Stimulated activated CD8-positive, alpha-beta memory T cell treated with anti-CD3 and anti-CD28 coated beads, Interleukin-12 subunit alpha, Interleukin-12 subunit beta, amount 100 ng/mL, for 1 hour (primary cell): Measurements from ENCODE around the gene ZNF670.

Source experiments
- DNase-seq: peaks from one replicate; pipeline ENCODE4 v3.0.0-alpha.2; 2020; ENCODE audit warnings: low read depth

Gene ZNF670

DNA sequence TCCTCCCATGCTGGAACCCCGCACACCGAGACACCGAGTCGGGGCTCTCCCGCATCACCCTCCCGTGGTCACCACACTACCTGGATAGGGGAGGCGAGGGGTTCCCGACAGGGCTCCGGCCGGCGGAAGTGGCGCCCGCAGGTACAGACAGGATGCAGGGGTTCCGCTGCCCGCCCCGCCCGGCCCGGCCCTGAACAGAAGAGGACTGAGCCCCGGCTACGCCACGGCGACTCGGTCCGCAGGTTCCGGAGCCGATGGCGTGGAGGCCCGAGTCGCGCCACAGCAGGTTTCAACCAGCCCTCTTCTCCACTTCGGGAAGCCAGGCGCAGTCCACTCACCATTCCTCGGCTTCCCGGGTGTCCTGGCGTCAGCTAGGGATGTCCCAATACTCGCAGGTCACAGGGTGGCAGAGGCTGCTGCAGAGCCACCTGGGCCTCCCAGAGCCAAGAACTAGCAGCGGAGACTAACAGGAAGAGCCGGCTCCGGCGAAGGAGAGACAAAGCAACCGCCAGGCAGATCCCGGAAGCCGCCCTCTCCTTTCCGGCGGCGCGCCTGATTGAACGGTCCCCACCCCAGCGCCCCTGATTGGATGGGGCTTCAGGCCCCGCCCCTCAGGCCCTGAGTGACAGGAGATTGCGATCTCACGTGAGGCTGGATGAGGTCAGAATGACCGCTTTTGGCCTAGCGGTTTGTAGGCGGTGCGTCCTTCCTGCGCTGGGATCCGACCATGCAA lies 25.4 kb upstream of the ZNF670 start, which contains the start of gene ZNF669:
Gene ZNF669 (minus strand): TSS at position 498 of the 733 bp plus-strand sequence. CDS start 157 bp downstream, at position 341.
- peak; percentile 85 for DNase-seq

DNA sequence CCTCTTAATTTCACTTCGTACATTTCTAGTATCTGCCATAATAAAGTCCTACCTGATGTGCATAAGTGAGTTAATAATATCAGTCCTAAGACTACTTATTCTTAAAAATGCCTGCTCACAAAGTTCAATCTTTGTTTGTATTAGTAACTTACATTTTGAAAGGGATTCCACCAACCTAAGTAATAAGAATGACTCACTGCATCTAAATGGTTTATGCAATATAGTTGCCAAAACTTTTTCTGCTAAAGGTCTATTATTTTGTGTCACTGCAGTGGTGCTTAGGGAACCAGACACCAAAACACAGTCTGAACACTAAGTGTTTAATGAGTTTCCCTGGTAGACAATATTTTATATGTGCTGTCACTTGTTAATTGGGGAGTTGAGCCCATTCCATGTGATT lies 23.8 kb upstream of the ZNF670 start:
- no peak for DNase-seq

DNA sequence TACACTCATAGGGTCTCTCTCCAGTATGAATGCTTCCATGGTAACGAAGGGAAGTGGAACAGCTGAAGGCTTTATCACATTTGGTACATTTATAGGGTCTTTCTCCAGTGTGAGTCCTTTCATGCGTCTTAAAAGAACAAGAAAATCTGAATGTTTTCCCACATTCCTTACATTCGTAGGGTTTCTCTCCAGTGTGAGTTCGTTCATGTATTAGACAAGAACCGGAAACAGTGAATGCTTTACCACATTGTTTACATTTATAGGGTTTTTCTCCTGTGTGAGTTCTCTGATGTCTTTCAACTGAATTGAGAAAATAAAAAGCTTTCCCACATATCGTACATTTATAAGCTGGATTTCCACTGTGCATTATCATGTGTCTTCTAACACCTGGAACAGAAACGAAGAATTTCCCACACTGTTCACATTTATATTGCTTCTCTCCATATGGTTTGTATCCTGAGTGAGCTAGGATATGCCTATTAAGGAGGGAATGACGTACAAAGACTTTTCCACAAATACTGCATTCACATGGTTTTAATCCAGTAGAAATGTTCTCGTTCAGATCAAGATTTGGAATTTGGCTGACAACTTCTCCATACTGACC lies 22.2 kb upstream of the ZNF670 start:
- no peak for DNase-seq

DNA sequence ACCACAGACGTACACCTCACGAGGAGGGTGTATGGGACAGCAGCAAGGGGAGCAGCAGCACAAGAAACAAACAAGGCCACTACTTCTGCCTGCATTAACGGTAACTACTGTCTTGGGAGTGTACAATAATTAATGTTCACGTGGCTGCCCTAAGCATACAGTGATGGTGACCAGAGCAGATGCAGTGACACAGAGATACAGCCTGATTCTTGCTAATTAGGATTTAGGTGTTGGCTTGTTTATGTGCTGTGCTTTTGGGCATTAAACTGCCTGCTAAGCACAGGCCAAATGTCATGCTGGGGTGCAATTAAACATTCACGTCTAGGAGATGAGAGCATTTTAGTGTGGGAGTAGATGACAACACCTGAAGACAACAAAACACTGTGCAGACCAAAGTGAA lies 18.3 kb upstream of the ZNF670 start:
- no peak for DNase-seq

DNA sequence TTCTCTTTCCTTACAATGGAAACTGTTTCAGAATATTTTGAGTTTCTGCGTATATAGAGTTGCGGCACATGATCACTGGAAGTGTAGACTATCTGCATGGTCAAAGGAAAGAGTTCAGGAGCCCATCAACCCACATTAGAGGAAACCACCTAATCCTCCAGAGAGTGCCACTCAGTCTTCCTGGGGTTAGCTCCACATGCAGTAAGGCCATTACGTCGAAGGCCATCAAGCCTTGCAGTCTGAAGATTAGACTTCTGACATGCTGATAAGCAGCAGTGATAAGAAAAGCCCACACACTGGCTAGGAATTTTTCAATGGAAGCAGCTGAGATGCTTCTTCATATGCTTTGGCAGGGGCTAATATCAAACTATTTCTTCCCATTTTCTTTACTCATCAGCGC lies 17.9 kb upstream of the ZNF670 start:
- no peak for DNase-seq

DNA sequence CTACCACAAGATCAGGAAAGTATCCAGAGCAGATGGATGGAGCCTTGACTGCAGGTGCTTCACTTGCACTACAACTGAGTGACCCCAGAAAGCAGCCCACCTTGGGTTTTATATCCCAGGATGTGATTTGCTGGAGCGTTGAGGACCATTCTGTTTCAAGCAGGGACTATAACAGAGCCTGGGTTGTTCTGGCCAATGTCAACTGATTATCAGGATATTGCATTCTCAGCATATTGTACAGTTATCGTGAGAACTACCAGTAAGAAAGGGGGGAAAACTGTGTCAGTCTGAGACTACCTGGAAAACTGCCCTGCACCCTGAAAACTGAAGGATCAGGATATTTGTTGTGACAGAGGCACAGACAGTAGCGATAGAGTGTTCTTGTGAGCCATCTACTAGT lies 17.5 kb upstream of the ZNF670 start:
- no peak for DNase-seq

DNA sequence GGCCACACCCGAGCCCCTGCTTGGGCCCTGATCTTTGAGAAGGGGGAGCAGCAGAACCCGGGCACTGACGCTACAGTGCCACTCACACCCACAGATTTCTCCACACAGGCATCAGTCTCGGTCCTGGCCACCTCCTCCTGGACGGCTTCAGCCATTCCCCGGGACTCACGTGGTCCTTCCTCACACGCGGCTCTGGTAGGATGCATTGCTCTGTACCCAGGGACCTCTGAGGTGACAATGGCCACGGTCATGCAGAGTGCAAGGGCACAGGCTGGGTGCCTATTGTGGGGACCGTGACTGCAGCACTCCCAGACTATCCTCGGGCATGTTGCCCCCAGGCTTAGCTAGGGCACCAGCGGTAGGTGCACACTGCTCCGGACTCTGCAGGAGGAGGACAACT lies 11.8 kb upstream of the ZNF670 start:
- no peak for DNase-seq

DNA sequence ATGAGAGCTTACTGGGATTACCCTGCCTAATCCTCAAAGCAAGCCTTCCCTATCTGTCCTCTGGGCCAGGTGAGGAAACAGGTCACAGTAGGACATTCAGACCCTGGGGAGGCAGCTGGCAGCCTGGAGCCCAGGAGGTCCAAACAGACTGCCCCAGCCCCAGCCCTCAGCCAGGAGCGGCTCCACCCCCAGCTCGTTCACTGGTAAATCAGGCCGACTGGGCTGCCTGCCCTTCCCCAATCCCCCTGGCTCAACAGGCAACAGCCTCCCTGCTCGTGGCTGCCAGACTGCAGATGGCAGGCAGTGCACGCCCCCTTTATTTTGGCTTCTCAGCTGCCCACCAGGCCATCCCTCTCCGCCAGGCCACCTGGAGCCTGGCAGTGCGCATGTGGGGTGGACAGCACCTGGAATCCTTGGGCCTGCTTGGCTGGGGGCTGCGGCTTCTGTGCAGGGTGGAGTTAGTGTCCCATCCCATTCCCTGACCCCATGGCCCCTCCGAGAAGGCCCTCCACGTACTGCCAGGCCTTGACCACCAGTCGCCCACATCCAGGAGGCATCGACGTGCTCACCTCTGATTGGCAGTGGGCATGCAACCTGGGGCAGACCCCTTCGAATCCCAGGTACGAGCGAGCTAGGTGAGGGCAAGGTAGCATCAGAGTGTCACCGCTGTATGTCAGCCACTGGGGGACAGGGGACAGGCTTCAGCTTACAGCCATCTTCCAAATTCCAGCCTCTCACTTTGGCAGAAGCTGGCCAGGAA lies 11.2 kb upstream of the ZNF670 start:
- DNase-seq, result no peak

DNA sequence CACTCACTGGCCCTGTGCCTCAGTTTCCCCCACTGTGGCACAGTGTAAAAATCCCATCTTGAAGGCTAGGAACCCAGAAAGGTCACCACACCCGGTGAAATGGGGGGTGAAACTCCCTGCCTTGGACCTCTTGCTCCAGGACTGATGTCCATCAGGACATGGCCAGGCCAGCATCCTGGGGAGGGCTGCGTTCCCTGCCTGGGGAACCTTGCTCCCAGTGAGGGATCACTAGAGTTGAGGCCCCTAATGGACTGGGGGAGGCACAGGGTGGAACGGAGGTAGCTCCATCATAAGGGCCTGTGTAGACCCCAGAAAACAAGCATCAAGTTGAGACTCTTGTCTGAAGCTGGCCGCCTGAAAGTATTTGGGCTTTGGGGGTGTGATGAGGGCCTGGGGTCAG lies 10.4 kb upstream of the ZNF670 start:
- no peak for DNase-seq

DNA sequence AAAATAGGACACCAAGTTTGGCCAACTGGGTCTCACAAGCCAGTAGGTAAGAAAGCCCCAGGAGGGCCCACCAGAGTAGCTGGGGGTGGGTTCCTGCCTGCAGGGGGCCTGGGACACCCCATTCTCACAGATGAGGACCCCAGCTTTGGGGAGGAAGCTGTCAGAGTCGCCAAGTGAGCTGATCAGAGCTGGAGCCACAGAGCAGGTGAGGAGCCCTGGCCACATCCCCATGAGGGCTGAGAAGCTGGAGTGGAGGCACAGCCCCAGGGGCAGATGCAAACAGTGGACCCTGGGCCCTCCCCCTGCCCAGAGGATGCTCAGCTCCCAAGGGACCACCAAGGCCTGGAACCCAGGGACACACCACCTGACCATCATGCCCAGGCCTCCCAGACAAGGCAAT lies 8.6 kb upstream of the ZNF670 start:
- no peak for DNase-seq

DNA sequence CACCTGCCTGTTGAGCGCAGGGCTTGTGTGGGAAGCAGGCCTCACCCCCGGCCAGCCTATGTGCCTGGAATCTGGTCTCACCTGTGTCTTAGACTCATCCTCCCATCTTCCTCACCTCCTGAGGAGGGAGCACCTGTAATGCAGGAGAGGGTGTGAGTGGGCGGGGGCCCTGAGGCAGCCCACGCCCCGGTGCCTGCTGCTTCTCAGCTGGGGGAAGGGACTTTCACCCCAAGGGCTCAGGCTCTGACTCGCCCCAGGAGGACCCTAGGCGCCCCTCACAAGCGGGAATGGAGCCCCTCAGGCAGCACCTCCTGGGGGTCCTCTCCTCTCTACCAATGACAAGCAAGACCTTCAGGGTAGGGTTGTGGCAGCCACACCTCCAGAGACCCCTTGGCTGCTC lies 6.7 kb upstream of the ZNF670 start:
- DNase-seq, result no peak

DNA sequence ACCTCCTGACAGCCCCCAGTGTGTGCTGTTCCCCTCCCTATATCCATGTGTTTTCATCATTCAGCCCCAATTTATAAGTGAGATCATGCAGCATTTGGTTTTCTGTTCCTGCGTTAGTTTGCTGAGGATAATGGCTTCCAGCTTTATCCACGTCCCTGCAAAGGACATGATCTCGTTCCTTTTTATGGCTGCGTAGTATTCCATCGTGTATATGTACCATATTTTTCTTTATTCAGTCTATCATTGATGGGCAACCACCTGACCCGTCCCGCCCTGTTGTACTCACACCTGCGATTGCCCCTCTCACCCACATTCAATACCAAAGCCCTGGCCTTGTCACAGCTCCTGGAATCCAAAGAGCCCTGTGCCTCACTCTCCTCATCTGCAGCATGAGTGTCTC lies 6.2 kb upstream of the ZNF670 start:
- DNase-seq, result no peak

DNA sequence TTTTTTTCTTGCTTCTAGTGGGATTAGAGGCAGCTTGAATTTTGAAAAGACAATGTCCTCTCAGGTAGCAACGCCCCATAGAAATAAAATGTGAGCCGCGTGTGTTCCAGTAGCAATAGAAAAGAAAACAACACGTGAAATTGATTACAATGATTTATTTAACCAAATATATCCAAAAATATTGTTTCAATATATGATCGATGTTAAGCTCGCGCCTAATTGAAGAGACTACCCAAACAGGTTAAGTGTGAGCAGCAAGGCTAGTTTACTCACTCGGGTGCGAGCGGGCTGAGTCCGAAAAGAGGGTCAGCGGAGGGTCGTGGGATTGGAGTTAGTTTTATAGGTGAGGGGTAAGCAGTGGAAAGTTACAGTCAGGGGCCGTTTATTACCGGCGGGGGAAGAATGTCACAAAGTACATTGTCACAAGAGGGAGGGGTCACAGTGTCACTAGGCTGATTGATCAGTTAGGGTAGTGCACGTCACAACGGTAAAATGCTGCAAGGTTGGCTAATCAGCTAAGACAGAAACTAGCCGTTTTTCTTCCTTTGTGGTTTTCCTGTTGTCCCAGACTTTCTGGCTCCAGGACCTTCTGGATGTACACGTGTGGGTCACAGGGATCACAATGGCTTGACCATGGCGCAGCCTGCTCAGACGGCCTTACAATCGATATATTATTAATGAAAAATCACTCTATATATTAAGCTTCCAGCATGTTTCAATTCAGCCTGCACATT lies 697 bp upstream of the ZNF670 start:
- DNase-seq, result no peak

DNA sequence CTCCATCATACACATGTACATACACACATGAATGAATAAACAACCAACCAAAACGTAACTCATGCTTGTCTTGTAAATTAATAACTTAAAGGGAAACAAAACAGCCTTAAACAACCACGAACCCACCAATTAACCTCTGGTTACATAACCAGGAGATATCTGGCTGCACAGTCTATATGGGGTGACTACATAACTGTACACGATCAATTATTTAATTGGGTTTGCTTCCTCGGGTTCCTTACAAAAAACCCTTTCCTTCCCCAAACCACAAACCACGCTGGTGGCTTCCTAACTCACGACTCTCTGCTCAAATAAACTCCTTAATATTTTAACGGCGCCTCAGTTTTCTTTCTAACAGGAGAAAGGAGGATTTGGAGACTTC lies 744 bp downstream of the ZNF670 start:
- DNase-seq, result no peak

DNA sequence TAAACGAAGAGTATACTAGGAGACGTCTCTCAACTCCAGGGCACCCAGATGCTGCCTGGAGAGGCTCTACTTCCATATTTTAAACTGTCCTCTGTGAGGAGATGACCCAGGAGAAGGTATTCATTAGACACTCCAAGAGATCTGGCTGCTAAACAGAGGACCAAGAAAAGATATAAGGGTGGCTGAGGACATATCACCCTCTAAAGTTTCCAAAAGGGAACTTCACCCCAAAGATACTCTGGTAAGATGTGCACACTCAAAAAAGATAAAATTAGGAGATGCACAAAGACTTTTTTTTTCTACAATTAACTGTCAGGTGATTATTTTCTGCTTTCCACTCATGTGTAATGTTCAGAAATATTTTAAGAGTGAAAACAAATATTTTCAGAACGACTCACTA lies 1.4 kb downstream of the ZNF670 start:
- DNase-seq, result no peak

DNA sequence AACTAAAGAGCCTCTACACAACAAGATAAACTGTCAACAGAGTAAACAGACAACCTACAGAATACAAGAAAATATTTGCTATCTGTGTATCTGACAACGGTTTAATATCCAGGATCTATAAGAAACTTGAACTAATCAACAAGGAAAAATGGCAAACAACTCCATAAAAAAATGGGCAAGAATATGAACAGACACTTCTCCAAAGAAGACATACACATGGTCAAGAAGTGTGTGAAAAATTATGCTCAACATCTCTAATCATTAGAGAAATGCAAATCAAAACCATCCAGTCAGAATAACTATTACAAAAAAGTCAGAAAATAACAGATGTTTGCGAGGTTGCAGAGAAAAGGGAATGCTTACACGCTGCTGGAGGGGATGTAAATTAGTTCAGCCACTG lies 8.0 kb downstream of the ZNF670 start:
- no peak for DNase-seq

DNA sequence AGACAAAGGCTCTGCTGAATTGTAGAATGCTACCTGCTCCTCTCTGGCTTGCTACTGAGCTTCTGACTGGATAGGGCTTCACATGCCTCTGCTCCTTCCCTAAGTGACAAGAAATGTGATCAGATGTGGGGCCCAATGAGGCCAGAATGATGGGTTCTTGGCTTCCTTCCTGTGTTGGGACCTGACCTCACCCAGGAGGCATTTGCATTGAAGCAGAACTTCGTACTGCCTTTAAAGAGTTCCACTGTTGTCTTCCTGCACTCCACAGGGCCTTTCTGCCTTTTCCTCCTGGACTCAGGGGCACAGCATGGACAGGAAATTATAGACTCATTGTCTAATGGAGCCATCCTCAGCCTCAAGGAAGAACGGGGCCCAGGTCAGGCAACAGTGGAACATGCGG lies 14.3 kb downstream of the ZNF670 start:
- no peak for DNase-seq

DNA sequence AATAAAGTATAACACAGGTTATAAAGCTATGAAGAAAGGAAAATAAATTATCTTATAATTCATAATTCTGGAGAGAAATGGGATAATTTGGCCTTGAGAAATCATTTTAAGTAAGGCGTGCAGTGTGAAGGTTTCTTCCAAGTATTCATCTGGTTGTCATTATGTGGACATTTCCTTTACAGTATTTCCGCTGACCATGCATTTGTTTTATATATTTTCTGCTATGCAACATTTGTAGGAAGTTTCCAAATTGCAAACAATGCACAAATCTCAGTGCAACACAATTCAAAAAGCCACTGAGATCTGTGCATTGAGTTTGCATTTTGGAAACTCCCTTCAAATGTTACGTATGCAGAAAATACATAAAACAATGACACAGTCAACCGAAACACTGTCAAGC lies 17.8 kb downstream of the ZNF670 start:
- DNase-seq, result no peak

DNA sequence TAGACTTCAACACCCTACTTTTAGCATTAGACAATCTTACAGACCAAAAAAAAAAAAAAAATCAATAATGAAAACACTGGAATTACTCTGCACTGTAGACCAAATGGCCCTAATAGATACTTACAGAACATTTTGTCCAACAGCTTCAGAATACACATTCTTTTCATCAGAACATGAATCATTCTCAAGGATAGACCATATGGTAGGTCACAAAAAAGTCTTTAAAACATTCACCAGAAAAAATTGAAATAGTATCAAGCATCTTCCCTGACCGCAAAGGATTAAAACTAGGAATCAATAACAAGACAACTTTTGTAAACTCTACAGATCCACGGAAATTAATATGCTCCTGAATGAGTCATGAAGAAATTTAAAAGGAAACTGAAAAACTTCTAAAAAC lies 22.5 kb downstream of the ZNF670 start:
- no peak for DNase-seq

DNA sequence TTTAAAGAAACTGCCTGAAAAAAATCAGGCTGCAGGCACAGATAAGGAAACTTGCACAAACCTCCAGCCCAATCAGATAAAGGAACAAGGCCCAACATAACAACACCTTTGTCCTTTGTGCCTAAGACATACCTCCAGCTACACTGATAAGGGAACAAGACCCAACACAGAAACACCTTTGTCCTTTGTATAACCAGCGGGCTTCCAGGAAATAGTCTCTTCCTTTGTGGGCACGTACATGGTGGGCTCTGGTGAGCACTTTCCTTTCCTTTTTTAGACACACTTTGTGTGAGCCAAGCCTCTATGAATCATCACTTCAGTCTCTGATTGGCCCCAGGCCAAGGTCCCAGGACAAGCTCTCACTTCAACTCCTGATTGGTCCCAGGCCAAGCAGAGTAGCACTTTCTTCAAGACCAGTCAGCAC lies 23.6 kb downstream of the ZNF670 start:
- DNase-seq, result no peak

DNA sequence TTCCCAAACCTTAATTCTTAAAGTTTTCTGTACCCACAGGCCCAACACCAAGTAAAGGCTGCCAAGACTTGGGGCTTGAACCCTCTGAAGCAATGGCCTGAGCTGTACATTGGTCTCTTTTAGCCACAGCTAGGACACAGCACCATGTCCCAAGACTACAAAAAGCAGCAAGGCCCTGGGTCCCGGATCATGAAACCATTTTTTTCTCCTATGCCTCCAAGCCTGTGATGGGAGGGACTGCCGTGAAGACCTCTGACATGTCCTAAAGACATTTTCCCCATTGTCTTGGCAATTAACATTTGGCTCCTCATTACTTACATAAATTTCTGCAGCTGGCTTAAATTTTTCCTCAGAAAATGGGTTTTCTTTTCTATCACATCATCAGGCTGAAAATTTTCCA lies 30.9 kb downstream of the ZNF670 start:
- no peak for DNase-seq

DNA sequence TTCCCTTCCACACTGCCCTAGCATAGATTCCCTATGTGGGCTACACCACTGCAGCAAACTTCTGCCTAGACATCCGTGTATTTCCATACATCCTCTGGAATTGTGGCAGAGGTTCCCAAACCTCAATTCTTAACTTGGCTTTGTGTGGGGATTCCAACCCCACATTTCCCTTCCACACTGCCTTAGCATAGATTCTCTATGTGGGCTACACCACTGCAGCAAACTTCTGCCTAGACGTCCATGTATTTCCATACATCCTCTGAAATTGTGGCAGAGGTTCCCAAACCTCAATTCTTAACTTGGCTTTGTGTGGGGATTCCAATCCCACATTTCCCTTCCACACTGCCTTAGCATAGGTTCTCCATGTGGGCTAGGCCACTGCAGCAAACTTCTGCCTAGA lies 31.4 kb downstream of the ZNF670 start:
- no peak for DNase-seq

DNA sequence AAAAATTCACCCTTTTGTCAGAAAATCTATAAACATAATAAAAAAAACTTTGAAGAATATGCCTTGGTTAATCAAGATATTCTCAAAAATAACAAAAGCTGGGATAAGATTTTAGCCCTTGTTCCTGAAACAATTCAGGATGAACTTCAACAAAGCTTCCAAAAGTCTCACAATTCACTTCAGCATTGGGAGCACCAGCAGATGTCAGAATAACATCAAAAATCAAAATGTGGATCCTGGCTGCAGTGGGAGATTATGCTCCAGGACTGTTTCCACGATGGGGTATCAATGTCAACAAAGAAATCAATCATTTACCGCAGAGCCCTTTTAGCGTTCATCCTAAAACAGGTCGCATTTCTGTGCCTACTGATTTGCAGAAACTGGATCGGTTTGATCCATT lies 35.2 kb downstream of the ZNF670 start:
- no peak for DNase-seq
